ENCODE data around the gene COX7A2L. TPM values are rescaled to one million over a fixed set of nuclear protein-coding genes. Genes with fewer than 3 reads are reported as not detected.

Gene COX7A2L
- total and polyA plus RNA-seq, 7 experiments from 2014 or later, result 57.3 to 204 (median 84.1) TPM

DNA sequence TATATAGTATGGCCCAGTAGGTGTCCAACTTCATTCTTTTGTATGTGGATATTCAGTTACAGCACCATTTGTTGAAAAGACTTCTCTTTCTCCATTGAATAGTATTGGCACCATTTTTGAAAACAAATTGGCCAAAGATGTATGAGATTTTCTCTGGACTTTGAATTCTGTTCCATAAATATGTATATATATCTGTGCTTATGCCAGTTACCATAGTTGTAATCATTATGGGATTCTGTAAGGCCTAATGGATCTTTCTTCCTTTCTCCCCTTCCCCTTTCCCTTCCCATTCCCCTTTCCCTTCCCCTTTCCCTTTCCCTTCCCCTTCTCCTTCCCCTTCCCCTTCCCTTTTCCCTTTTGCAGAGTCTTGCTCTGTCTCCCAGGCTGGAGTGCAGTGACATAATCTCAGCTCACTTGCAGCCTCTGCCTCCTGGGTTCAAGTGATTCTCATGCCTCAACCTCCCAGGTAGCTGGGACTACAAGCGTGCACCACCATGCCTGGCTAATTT, 51.0 kb downstream of the COX7A2L start:
- Mint-ChIP-seq H3K27me3 (no peaks in the 10 kb centered on the region), H3K4me1 (peaks cover 7 to 33% (median 23%) of the 10 kb centered on the region in 7 donors), H3K4me3 (no peak overlapping the region), H3K9me3 (no peaks in the 10 kb centered on the region), H3K27ac (peak overlapping the region in 7 of 9 donors; percentile 1 to 76 (median 66)), H3K36me3 (peaks cover 14 to 31% (median 26%) of the 10 kb centered on the region in 5 donors)
- Histone ChIP-seq H3K9me3 (ENCODE audit: control insufficient read depth in 2 of 3, low read length in 3 of 3) (no peaks in the 10 kb centered on the region), H3K4me1 (ENCODE audit: control insufficient read depth in 2 of 2, insufficient read depth in 2 of 2, low read length in 2 of 2) (peaks cover 6 to 7% of the 10 kb centered on the region in 2 donors), H3K4me3 (ENCODE audit: low read length) (no peak overlapping the region), H3K27me3 (ENCODE audit: control insufficient read depth in 2 of 2, insufficient read depth in 2 of 2, low read length in 2 of 2) (no peaks in the 10 kb centered on the region), H3K36me3 (ENCODE audit: control insufficient read depth in 2 of 3, insufficient read depth in 3 of 3, low read length in 3 of 3) (peaks cover 0 to 10% (median 4%) of the 10 kb centered on the region in 3 experiments), H3K27ac (ENCODE audit: low read depth, low read length) (no peak overlapping the region)
- POLR2A ChIA-PET, result interaction anchor here (0.5 kb wide), 1 partner anchor 184 kb away, joined by 3 read pairs; no protein-coding TSS in a partner anchor
- no peak for DNase-seq
- ATAC-seq, result no peak
- CTCF ChIA-PET, result interaction anchor here (0.7 kb wide), 1 partner anchor 50 kb away, joined by 3 read pairs; no protein-coding TSS in a partner anchor
- intact Hi-C loops (cut with micrococcal nuclease), result loop anchor here in 1 of 2 donors (2.0 kb wide), 1 partner anchor 13 kb away; no protein-coding TSS in a partner anchor

DNA sequence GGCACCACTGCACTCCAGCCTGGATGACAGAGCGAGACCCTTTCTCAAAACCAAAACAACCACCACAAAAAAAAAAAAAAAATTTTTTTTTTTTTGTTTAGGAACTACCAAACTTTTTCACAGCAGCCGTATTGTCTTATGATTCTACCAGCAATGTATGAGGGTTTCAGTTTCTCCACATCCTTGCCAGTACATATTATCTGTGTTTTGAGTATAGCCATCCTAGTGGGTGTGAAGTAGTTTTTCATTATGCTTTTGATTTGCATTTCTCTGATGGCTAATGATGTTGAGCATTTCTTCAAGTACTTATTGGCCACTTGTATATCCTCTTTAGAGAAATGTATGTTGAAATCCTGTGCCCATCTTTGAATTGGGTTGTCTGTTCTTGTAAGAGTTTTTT, 51.7 kb downstream of the COX7A2L start:
- Histone ChIP-seq H3K27ac (ENCODE audit: low read depth, low read length) (no peak overlapping the region), H3K27me3 (ENCODE audit: control insufficient read depth in 2 of 2, insufficient read depth in 2 of 2, low read length in 2 of 2) (no peaks in the 10 kb centered on the region), H3K4me1 (ENCODE audit: control insufficient read depth in 2 of 2, insufficient read depth in 2 of 2, low read length in 2 of 2) (peaks cover 6 to 7% of the 10 kb centered on the region in 2 donors), H3K9me3 (ENCODE audit: control insufficient read depth in 2 of 3, low read length in 3 of 3) (no peaks in the 10 kb centered on the region), H3K4me3 (ENCODE audit: low read length) (no peak overlapping the region), H3K36me3 (ENCODE audit: control insufficient read depth in 2 of 3, insufficient read depth in 3 of 3, low read length in 3 of 3) (peaks cover 0 to 13% (median 4%) of the 10 kb centered on the region in 3 experiments)
- H3K27me3 Mint-ChIP-seq, result no peaks in the 10 kb centered on the region
- DNase-seq (no peak), ATAC-seq (no peak)
- peak overlapping the region in 7 of 9 donors; percentile 18 to 77 (median 66) for H3K27ac Mint-ChIP-seq
- POLR2A ChIA-PET, result interaction anchor here (0.6 to 1.0 kb wide), 2 partner anchors 13 to 14 kb away, joined by 5 to 7 read pairs; no protein-coding TSS in a partner anchor
- H3K4me1 Mint-ChIP-seq, result peaks cover 3 to 27% (median 17%) of the 10 kb centered on the region in 7 donors
- CTCF ChIA-PET, result interaction anchor here (0.6 to 0.7 kb wide), 2 partner anchors 19 to 51 kb away, joined by 3 to 4 read pairs; no protein-coding TSS in a partner anchor
- no peaks in the 10 kb centered on the region for H3K9me3 Mint-ChIP-seq
- H3K36me3 Mint-ChIP-seq, result peaks cover 9 to 32% (median 19%) of the 10 kb centered on the region in 5 donors
- intact Hi-C loops (cut with micrococcal nuclease), result no loop called here
- no peak overlapping the region for H3K4me3 Mint-ChIP-seq

DNA sequence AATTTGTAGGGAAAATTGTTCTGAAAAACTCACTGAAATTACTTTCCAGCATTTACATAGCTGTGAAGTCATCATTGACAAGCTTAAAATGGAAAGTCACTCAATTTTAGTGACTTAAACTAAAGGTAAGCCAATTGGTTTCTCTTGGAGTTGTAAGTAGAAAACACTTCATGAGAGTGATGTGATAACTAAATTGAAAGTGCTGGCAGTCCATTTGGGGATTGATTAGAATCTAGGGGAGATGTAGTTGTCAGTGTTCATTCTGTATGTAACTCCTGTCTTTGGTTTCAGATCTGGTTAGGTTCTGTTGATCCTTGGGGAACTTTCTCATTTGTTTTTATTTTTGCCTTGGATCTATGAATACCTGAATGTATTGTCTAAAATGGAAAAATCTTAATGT, 53.8 kb downstream of the COX7A2L start:
- peaks cover 7 to 30% (median 20%) of the 10 kb centered on the region in 7 donors for H3K4me1 Mint-ChIP-seq
- Histone ChIP-seq H3K27me3 (ENCODE audit: control insufficient read depth in 2 of 2, insufficient read depth in 2 of 2, low read length in 2 of 2) (no peaks in the 10 kb centered on the region), H3K27ac (ENCODE audit: low read depth, low read length) (no peak overlapping the region), H3K9me3 (ENCODE audit: control insufficient read depth in 2 of 3, low read length in 3 of 3) (no peaks in the 10 kb centered on the region), H3K4me3 (ENCODE audit: low read length) (no peak overlapping the region), H3K4me1 (ENCODE audit: control insufficient read depth in 2 of 2, insufficient read depth in 2 of 2, low read length in 2 of 2) (peaks cover 6 to 7% of the 10 kb centered on the region in 2 donors), H3K36me3 (ENCODE audit: control insufficient read depth in 2 of 3, insufficient read depth in 3 of 3, low read length in 3 of 3) (peaks cover 7 to 28% (median 15%) of the 10 kb centered on the region in 3 experiments)
- intact Hi-C loops (cut with micrococcal nuclease), result no loop called here
- no peaks in the 10 kb centered on the region for H3K27me3 Mint-ChIP-seq
- DNase-seq (no peak), ATAC-seq (no peak)
- peaks cover 13 to 43% (median 28%) of the 10 kb centered on the region in 5 donors for H3K36me3 Mint-ChIP-seq
- POLR2A ChIA-PET, result interaction anchor here (0.8 kb wide), 1 partner anchor 333 kb away, joined by 4 read pairs; no protein-coding TSS in a partner anchor
- H3K27ac Mint-ChIP-seq, result peak overlapping the region in 4 of 9 donors; percentile 2 to 57 (median 40)
- no peaks in the 10 kb centered on the region for H3K9me3 Mint-ChIP-seq
- no peak overlapping the region for H3K4me3 Mint-ChIP-seq
- CTCF ChIA-PET, result no interaction called here

DNA sequence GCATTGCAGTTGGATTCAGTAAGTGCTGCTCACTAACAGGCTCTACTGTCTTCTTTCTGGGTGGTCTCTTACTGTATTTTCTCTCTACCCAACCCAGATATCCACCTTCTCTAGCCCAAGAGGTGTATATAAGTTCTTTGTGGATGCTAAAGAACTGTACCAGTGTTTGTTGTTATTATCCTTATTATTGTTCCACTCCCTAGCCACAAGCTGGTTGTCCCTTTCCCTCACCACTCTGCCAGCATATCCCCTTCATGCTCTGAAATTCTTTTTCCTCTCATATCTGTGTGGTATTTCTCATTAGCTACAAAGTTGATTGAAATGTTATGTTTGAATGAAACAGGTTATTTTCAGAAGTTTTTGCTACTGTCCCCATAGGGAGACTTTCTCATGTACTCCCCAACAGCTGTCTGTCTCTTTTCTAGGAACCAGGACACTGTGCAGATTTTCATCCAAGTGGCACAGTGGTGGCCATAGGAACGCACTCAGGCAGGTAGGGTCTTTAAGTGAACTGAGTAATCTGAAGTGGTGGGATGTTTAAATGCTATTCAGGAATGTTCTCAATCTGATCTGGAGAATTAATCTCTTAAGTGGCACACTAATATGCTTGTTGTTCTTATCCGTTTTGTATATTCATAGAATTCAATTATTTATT, 56.8 kb downstream of the COX7A2L start:
- Histone ChIP-seq H3K27me3 (ENCODE audit: control insufficient read depth in 2 of 2, insufficient read depth in 2 of 2, low read length in 2 of 2) (no peaks in the 10 kb centered on the region), H3K36me3 (ENCODE audit: control insufficient read depth in 2 of 3, insufficient read depth in 3 of 3, low read length in 3 of 3) (peaks cover 7 to 28% (median 16%) of the 10 kb centered on the region in 3 experiments), H3K4me3 (ENCODE audit: low read length) (no peak overlapping the region), H3K4me1 (ENCODE audit: control insufficient read depth in 2 of 2, insufficient read depth in 2 of 2, low read length in 2 of 2) (peaks cover 11 to 18% of the 10 kb centered on the region in 2 donors), H3K27ac (ENCODE audit: low read depth, low read length) (no peak overlapping the region), H3K9me3 (ENCODE audit: control insufficient read depth in 2 of 3, low read length in 3 of 3) (no peaks in the 10 kb centered on the region)
- CTCF ChIA-PET, result no interaction called here
- Mint-ChIP-seq H3K4me1 (peaks cover 13 to 52% (median 30%) of the 10 kb centered on the region in 7 donors), H3K27me3 (no peaks in the 10 kb centered on the region), H3K4me3 (no peak overlapping the region), H3K27ac (peak overlapping the region in 6 of 9 donors; percentile 10 to 68 (median 30)), H3K9me3 (no peaks in the 10 kb centered on the region), H3K36me3 (peaks cover 13 to 54% (median 33%) of the 10 kb centered on the region in 5 donors)
- ATAC-seq (no peak), DNase-seq (no peak)
- intact Hi-C loops (cut with micrococcal nuclease), result no loop called here
- POLR2A ChIA-PET, result no interaction called here

DNA sequence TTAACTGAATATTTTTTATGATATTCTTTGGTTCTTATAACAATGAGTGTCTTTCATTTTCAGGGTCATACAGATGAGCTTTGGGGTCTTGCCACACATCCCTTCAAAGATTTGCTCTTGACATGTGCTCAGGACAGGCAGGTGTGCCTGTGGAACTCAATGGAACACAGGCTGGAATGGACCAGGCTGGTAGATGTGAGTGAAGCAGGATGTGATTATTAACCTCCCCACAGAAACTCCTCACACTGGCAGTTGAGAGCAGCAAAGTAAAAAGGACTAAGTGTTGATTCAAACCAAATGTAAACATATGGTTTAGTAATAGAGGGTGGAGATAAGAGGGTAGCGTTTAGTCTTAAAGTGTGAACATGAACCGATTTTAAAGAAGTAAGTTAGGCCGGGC, 57.8 kb downstream of the COX7A2L start:
- Mint-ChIP-seq H3K27me3 (no peaks in the 10 kb centered on the region), H3K36me3 (peaks cover 13 to 56% (median 39%) of the 10 kb centered on the region in 5 donors), H3K4me3 (no peak overlapping the region), H3K27ac (peak overlapping the region in 4 of 9 donors; percentile 28 to 62 (median 42)), H3K9me3 (no peaks in the 10 kb centered on the region), H3K4me1 (peaks cover 19 to 61% (median 39%) of the 10 kb centered on the region in 7 donors)
- no peaks in the 10 kb centered on the region for H3K27me3 ChIP-seq (ENCODE audit: control insufficient read depth in 2 of 2, insufficient read depth in 2 of 2, low read length in 2 of 2)
- H3K9me3 ChIP-seq (ENCODE audit: control insufficient read depth in 2 of 3, low read length in 3 of 3), result no peaks in the 10 kb centered on the region
- peaks cover 20 to 27% of the 10 kb centered on the region in 2 donors for H3K4me1 ChIP-seq (ENCODE audit: control insufficient read depth in 2 of 2, insufficient read depth in 2 of 2, low read length in 2 of 2)
- no peak for DNase-seq
- peaks cover 7 to 33% (median 16%) of the 10 kb centered on the region in 3 experiments for H3K36me3 ChIP-seq (ENCODE audit: control insufficient read depth in 2 of 3, insufficient read depth in 3 of 3, low read length in 3 of 3)
- POLR2A ChIA-PET, result no interaction called here
- intact Hi-C loops (cut with micrococcal nuclease), result no loop called here
- ATAC-seq, result no peak
- H3K4me3 ChIP-seq (ENCODE audit: low read length), result no peak overlapping the region
- H3K27ac ChIP-seq (ENCODE audit: low read depth, low read length), result no peak overlapping the region
- CTCF ChIA-PET, result no interaction called here

DNA sequence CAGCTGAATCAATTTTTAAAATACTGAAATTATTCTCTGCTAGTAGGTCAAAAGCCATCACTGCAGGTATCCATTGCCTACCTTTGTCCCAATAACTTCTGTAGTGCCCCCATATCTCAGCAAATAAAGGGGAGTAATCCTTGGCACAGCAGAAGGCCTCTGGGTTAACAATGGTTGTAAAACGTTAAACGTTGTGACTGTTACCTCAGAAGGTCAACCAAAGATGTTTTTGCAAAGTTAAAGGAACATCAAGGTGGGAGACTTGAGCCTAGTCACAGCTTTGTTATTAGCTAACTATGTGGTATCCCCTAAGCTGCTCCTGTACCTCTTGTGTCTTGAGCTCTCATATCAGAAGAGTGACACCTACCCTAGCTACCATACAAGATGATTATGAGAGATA, 60.5 kb downstream of the COX7A2L start:
- Mint-ChIP-seq H3K36me3 (peaks cover 11 to 67% (median 45%) of the 10 kb centered on the region in 5 donors), H3K27ac (peak overlapping the region in 2 of 9 donors; percentile 8 to 84), H3K4me3 (no peak overlapping the region), H3K9me3 (peaks cover 0 to 5% (median 0%) of the 10 kb centered on the region in 11 donors), H3K4me1 (peaks cover 33 to 71% (median 51%) of the 10 kb centered on the region in 7 donors), H3K27me3 (no peaks in the 10 kb centered on the region)
- ATAC-seq (no peak), DNase-seq (no peak)
- intact Hi-C loops (cut with micrococcal nuclease), result loop anchor here in 1 of 2 donors (2.0 kb wide), 1 partner anchor 16 kb away; no protein-coding TSS in a partner anchor
- H3K36me3 ChIP-seq (ENCODE audit: control insufficient read depth in 2 of 3, insufficient read depth in 3 of 3, low read length in 3 of 3), result peaks cover 7 to 35% (median 12%) of the 10 kb centered on the region in 3 experiments
- ChIA-PET CTCF (interaction anchor here (1.0 kb wide), 1 partner anchor 10 kb away, joined by 4 read pairs; no protein-coding TSS in a partner anchor), POLR2A (interaction anchor here (0.7 kb wide), 1 partner anchor 233 kb away, joined by 3 read pairs; no protein-coding TSS in a partner anchor)
- H3K9me3 ChIP-seq (ENCODE audit: control insufficient read depth in 2 of 3, low read length in 3 of 3), result no peaks in the 10 kb centered on the region
- no peak overlapping the region for H3K4me3 ChIP-seq (ENCODE audit: low read length)
- H3K27me3 ChIP-seq (ENCODE audit: control insufficient read depth in 2 of 2, insufficient read depth in 2 of 2, low read length in 2 of 2), result no peaks in the 10 kb centered on the region
- H3K4me1 ChIP-seq (ENCODE audit: control insufficient read depth in 2 of 2, insufficient read depth in 2 of 2, low read length in 2 of 2), result peaks cover 35 to 50% of the 10 kb centered on the region in 2 donors
- no peak overlapping the region for H3K27ac ChIP-seq (ENCODE audit: low read depth, low read length)
